Forelimb muscle (tissue), 1 donor: ENCODE results near the gene ARSB. TPM values are rescaled to one million over a fixed set of nuclear protein-coding genes. Genes with fewer than 3 reads are reported as not detected.
"Not testable (repeated sequence)": the region's sequence is repeated elsewhere in the genome, so short reads cannot be mapped to it uniquely, and the experiment has no call there.

Experiments used
- DNase-seq: peaks from one replicate; pipeline ENCODE4 v3.0.0-alpha.2; 2013; ENCODE audit warnings: low read depth
- polyA plus RNA-seq: library from polyadenylated mRNA; unstranded; fragments of 120-200 nt; gene quantifications from one replicate; pipeline ENCODE4 v1.2.1, GENCODE V29; 2013; ENCODE audit not compliant: insufficient read length

ARSB gene
- polyA plus RNA-seq, 1 donor, result 18.4 TPM

- no peak for DNase-seq
Measured at GRCh38 chr5:78953092-78953800, 31.9 kb downstream of the ARSB start.

- no peak for DNase-seq
Measured at GRCh38 chr5:78930721-78931120, 54.4 kb downstream of the ARSB start.

- no peak for DNase-seq
Measured at GRCh38 chr5:78929833-78930232, 55.3 kb downstream of the ARSB start.

- no peak for DNase-seq
Measured at GRCh38 chr5:78927657-78928282, 57.3 kb downstream of the ARSB start.

- DNase-seq, result no peak
Measured at GRCh38 chr5:78926252-78926651, 58.9 kb downstream of the ARSB start.

GRCh38 chr5:78925129-78925876 is 59.8 kb downstream of the ARSB start:
- DNase-seq, result no peak

GRCh38 chr5:78923622-78923970 is 61.5 kb downstream of the ARSB start:
- no peak for DNase-seq

GRCh38 chr5:78922879-78923621 is 62.1 kb downstream of the ARSB start:
- DNase-seq, result no peak

- no peak for DNase-seq
Measured at GRCh38 chr5:78920604-78921003, 64.5 kb downstream of the ARSB start.

- DNase-seq, result no peak
Measured at GRCh38 chr5:78919796-78920195, 65.3 kb downstream of the ARSB start.

GRCh38 chr5:78916044-78916443 is 69.1 kb downstream of the ARSB start:
- no peak for DNase-seq

- no peak for DNase-seq
Measured at GRCh38 chr5:78915170-78915569, 69.9 kb downstream of the ARSB start.

GRCh38 chr5:78912811-78913210 is 72.3 kb downstream of the ARSB start:
- no peak for DNase-seq

GRCh38 chr5:78912085-78912771 is 72.9 kb downstream of the ARSB start:
- peak; percentile 63 for DNase-seq

- not testable (repeated sequence) for DNase-seq
Measured at GRCh38 chr5:78909224-78909983, 75.7 kb downstream of the ARSB start.

- peak; percentile 93 for DNase-seq
Measured at GRCh38 chr5:78908173-78909061, 76.7 kb downstream of the ARSB start.

GRCh38 chr5:78907255-78907891 is 77.7 kb downstream of the ARSB start:
- DNase-seq, result peak; percentile 83

GRCh38 chr5:78905084-78905938 is 79.8 kb downstream of the ARSB start:
- no peak for DNase-seq
